Liver (tissue), 9 donors: Measurements from ENCODE around the gene TAMALIN. TPM values are rescaled to one million over a fixed set of nuclear protein-coding genes. Genes with fewer than 3 reads are reported as not detected.

Experiments used
- DNase-seq: peaks from one replicate; pipeline ENCODE4 v3.0.0-alpha.2; 2017; ENCODE audit warnings: low spot score
- H3K27ac ChIP-seq, 2 donors: one replicate each; pipeline ENCODE4 v1.7.0; 2013; ENCODE audit warnings: inconsistent platforms in 2 of 2, low read length in 2 of 2, control low read depth in 1 of 2, low read depth in 1 of 2, mild to moderate bottlenecking in 1 of 2
- H3K27me3 ChIP-seq, 4 donors: one replicate each; pipeline versions ENCODE4 v1.6.1 to v1.7.0; 2013; ENCODE audit warnings: low read length in 3 of 4, inconsistent platforms in 1 of 4, mild to moderate bottlenecking in 1 of 4, moderate library complexity in 1 of 4; ENCODE audit not compliant: control insufficient read depth in 4 of 4, insufficient read depth in 4 of 4
- H3K36me3 ChIP-seq, 4 donors: one replicate each; pipeline versions ENCODE4 v1.6.1 to v1.7.0; 2013; ENCODE audit warnings: low read length in 3 of 4, mild to moderate bottlenecking in 3 of 4, low read depth in 1 of 4, moderate library complexity in 1 of 4; ENCODE audit not compliant: control insufficient read depth in 4 of 4, insufficient read depth in 3 of 4
- H3K4me1 ChIP-seq, 4 donors: one replicate each; pipeline versions ENCODE4 v1.6.1 to v1.7.0; 2013; ENCODE audit warnings: low read length in 3 of 4, mild to moderate bottlenecking in 3 of 4, moderate library complexity in 1 of 4; ENCODE audit not compliant: control insufficient read depth in 4 of 4, insufficient read depth in 4 of 4
- H3K4me3 ChIP-seq, 3 donors: one replicate each; pipeline versions ENCODE4 v1.6.1 to v1.7.0; 2013; ENCODE audit warnings: low read length in 3 of 3, control low read depth in 1 of 3, low read depth in 1 of 3, mild to moderate bottlenecking in 1 of 3
- H3K9ac ChIP-seq, 2 donors: one replicate each; pipeline ENCODE4 v1.7.0; 2013; ENCODE audit warnings: low read length in 2 of 2, mild to moderate bottlenecking in 2 of 2, moderate library complexity in 2 of 2, control low read depth in 1 of 2, low read depth in 1 of 2
- H3K9me3 ChIP-seq, 4 donors: one replicate each; pipeline versions ENCODE4 v1.6.1 to v1.7.0; 2013; ENCODE audit warnings: low read length in 3 of 4; ENCODE audit not compliant: control insufficient read depth in 4 of 4
- EGR1 ChIP-seq, 2 donors: IDR thresholded peaks; 2 replicates each; pipeline ENCODE4 v1.6.1; 2016 to 2018; ENCODE audit warnings: antibody characterized with exemption in 2 of 2, low read depth in 2 of 2
- FOXA1 ChIP-seq: IDR thresholded peaks from 2 replicates; pipeline ENCODE4 v1.6.1; 2016; ENCODE audit warnings: antibody characterized with exemption
- HNF4A ChIP-seq, 2 donors: conservative IDR thresholded peaks; 2 replicates each; pipeline ENCODE4 v1.6.1; 2016; ENCODE audit warnings: antibody characterized with exemption in 2 of 2, mild to moderate bottlenecking in 2 of 2
- HNF4G ChIP-seq: IDR thresholded peaks from 2 replicates; pipeline ENCODE4 v1.6.1; 2016; ENCODE audit warnings: antibody characterized with exemption
- JUND ChIP-seq, 2 donors: IDR thresholded peaks; 2 replicates each; pipeline ENCODE4 v1.6.1; 2016; ENCODE audit warnings: antibody characterized with exemption in 2 of 2
- NR2F2 ChIP-seq: IDR thresholded peaks from 2 replicates; pipeline ENCODE4 v1.6.1; 2016; ENCODE audit warnings: antibody characterized with exemption
- RAD21 ChIP-seq, 2 donors: IDR thresholded peaks; 2 replicates each; pipeline ENCODE4 v1.6.1; 2016; ENCODE audit warnings: antibody characterized with exemption in 2 of 2, mild to moderate bottlenecking in 2 of 2
- RXRA ChIP-seq, 2 donors: IDR thresholded peaks; 2 replicates each; pipeline ENCODE4 v1.6.1; 2017 to 2018; ENCODE audit warnings: antibody characterized with exemption in 2 of 2, mild to moderate bottlenecking in 1 of 2
- SP1 ChIP-seq: IDR thresholded peaks from 2 replicates; pipeline ENCODE4 v1.6.1; 2018; ENCODE audit warnings: antibody characterized with exemption, mild to moderate bottlenecking
- TAF1 ChIP-seq: conservative IDR thresholded peaks from 2 replicates; pipeline ENCODE4 v1.6.1; 2016; ENCODE audit warnings: antibody characterized with exemption, mild to moderate bottlenecking
- WGBS: extraction: QIAGEN DNeasy Blood & Tissue Kit; methylation state at CpG from one replicate; pipeline ENCODE4 v1.1.7; 2013; 5-methylcytosine and 5-hydroxymethylcytosine counted together
- polyA plus RNA-seq, 2 donors: library from polyadenylated mRNA; stranded (reverse) in 1 of 2; unstranded in 1 of 2; fragments of 200-250 nt in 1 of 2; fragments of >200 nt in 1 of 2; fragmentation: Nextera tagmentation in 1 of 2; extraction: Ambion mirVana in 1 of 2; gene quantifications; one replicate each; pipeline versions ENCODE4 v1.2.1 to v1.2.3, GENCODE V29; 2013 to 2015
- total RNA-seq, 2 donors: library from RNA; depleted of rRNA; stranded (reverse); fragments of >200 nt; gene quantifications; one replicate each; pipeline ENCODE4 v1.2.3, GENCODE V29; 2014
- TF ChIP-seq, protein P1 (sequence below): IDR thresholded peaks from 2 replicates; pipeline ENCODE4 v1.6.1; 2016; ENCODE audit warnings: antibody characterized with exemption
- TF ChIP-seq, protein P2 (sequence below): IDR thresholded peaks from 2 replicates; pipeline ENCODE4 v1.6.1; 2016; ENCODE audit warnings: antibody characterized with exemption
- TF ChIP-seq, protein P3 (sequence below): fragments of 150-350 bp; IDR thresholded peaks from 2 replicates; pipeline ENCODE4 v1.5.1; 2017; ENCODE audit warnings: improper control_type of control experiment, low read depth, low read length; ENCODE audit not compliant: missing input control
- TF ChIP-seq, protein P4 (sequence below): IDR thresholded peaks from 2 replicates; pipeline ENCODE4 v1.6.1; 2016; ENCODE audit warnings: antibody characterized with exemption, mild to moderate bottlenecking
- TF ChIP-seq, protein P5 (sequence below): IDR thresholded peaks from 2 replicates; pipeline ENCODE4 v1.6.1; 2016; ENCODE audit warnings: antibody characterized with exemption
- donor health status: healthy.
- donor health status: healthy.
- donor health status: healthy.
- donor health status: healthy.
- donor health status: healthy.

The TAMALIN gene
- total RNA-seq (1 to 10 TPM; 1.9 to 9.9 TPM), polyA plus RNA-seq (1 to 10 TPM; 1.1 to 3.1 TPM)

DNA sequence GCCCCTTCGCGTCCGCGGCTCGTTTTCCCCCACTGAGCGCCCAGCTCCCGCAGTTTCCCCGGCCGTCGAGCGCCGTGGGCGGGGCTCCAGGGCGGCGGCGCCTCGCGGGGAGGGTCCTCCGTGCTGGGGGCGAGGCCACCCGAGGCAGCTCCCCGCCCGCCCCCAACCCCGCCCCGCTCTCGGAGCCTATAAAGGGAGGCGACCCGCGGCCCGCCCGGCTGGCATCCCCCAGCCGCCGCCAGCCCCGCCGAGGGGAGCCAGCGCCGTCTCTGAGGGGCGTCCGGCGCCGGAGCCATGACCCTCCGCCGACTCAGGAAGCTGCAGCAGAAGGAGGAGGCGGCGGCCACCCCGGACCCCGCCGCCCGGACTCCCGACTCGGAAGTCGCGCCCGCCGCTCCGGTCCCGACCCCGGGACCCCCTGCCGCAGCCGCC is at the start of gene TAMALIN:
TAMALIN (plus strand) TSS at position 221 of the 432 bp plus-strand sequence; CDS start at position 295, 74 bp downstream.
- WGBS, result 2% methylated on average over 60 of the region's 60 CpGs

More for the DNA sequence above, at the start of gene TAMALIN:
- Histone ChIP-seq H3K4me1 (peaks cover 6 to 12% (median 8%) of the 10 kb centered on the region in 4 donors), H3K4me3 (peak within 1 kb of the TSS in 2 of 3 donors; percentile 52 to 53), H3K9ac (peak within 1 kb of the TSS in 1 of 2 donors; percentile 22), H3K27me3 (peaks cover 0 to 3% (median 0%) of the 10 kb centered on the region in 4 donors), H3K27ac (peak within 1 kb of the TSS; percentile 79 to 84), H3K36me3 (no peaks in the 10 kb centered on the region), H3K9me3 (no peaks in the 10 kb centered on the region)
- peak; percentile 55 for DNase-seq
- TF ChIP-seq TAF1 (no peak), RAD21 (IDR thresholded peaks at IDR 0.05) (no peak), JUND (IDR thresholded peaks at IDR 0.05) (no peak), NR2F2 (no peak), EGR1 (IDR thresholded peaks at IDR 0.05; ENCODE audit: low read depth in 2 of 2) (no peak), HNF4G (no peak), FOXA1 (no peak), SP1 (no peak), RXRA (IDR thresholded peaks at IDR 0.05) (no peak), HNF4A (conservative IDR thresholded peaks at IDR 0.05) (no peak)
- TF ChIP-seq, protein P1, sequence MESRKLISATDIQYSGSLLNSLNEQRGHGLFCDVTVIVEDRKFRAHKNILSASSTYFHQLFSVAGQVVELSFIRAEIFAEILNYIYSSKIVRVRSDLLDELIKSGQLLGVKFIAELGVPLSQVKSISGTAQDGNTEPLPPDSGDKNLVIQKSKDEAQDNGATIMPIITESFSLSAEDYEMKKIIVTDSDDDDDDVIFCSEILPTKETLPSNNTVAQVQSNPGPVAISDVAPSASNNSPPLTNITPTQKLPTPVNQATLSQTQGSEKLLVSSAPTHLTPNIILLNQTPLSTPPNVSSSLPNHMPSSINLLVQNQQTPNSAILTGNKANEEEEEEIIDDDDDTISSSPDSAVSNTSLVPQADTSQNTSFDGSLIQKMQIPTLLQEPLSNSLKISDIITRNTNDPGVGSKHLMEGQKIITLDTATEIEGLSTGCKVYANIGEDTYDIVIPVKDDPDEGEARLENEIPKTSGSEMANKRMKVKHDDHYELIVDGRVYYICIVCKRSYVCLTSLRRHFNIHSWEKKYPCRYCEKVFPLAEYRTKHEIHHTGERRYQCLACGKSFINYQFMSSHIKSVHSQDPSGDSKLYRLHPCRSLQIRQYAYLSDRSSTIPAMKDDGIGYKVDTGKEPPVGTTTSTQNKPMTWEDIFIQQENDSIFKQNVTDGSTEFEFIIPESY, result no peak
- TF ChIP-seq, protein P2, sequence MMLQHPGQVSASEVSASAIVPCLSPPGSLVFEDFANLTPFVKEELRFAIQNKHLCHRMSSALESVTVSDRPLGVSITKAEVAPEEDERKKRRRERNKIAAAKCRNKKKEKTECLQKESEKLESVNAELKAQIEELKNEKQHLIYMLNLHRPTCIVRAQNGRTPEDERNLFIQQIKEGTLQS, result no peak
- TF ChIP-seq, protein P3, sequence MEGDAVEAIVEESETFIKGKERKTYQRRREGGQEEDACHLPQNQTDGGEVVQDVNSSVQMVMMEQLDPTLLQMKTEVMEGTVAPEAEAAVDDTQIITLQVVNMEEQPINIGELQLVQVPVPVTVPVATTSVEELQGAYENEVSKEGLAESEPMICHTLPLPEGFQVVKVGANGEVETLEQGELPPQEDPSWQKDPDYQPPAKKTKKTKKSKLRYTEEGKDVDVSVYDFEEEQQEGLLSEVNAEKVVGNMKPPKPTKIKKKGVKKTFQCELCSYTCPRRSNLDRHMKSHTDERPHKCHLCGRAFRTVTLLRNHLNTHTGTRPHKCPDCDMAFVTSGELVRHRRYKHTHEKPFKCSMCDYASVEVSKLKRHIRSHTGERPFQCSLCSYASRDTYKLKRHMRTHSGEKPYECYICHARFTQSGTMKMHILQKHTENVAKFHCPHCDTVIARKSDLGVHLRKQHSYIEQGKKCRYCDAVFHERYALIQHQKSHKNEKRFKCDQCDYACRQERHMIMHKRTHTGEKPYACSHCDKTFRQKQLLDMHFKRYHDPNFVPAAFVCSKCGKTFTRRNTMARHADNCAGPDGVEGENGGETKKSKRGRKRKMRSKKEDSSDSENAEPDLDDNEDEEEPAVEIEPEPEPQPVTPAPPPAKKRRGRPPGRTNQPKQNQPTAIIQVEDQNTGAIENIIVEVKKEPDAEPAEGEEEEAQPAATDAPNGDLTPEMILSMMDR, result no peak
- TF ChIP-seq, protein P4, sequence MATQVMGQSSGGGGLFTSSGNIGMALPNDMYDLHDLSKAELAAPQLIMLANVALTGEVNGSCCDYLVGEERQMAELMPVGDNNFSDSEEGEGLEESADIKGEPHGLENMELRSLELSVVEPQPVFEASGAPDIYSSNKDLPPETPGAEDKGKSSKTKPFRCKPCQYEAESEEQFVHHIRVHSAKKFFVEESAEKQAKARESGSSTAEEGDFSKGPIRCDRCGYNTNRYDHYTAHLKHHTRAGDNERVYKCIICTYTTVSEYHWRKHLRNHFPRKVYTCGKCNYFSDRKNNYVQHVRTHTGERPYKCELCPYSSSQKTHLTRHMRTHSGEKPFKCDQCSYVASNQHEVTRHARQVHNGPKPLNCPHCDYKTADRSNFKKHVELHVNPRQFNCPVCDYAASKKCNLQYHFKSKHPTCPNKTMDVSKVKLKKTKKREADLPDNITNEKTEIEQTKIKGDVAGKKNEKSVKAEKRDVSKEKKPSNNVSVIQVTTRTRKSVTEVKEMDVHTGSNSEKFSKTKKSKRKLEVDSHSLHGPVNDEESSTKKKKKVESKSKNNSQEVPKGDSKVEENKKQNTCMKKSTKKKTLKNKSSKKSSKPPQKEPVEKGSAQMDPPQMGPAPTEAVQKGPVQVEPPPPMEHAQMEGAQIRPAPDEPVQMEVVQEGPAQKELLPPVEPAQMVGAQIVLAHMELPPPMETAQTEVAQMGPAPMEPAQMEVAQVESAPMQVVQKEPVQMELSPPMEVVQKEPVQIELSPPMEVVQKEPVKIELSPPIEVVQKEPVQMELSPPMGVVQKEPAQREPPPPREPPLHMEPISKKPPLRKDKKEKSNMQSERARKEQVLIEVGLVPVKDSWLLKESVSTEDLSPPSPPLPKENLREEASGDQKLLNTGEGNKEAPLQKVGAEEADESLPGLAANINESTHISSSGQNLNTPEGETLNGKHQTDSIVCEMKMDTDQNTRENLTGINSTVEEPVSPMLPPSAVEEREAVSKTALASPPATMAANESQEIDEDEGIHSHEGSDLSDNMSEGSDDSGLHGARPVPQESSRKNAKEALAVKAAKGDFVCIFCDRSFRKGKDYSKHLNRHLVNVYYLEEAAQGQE, result no peak
- TF ChIP-seq, protein P5, sequence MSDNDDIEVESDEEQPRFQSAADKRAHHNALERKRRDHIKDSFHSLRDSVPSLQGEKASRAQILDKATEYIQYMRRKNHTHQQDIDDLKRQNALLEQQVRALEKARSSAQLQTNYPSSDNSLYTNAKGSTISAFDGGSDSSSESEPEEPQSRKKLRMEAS, result no peak
